H1 (cell line): ENCODE results near the gene MYO1F. TPM values are rescaled to one million over a fixed set of nuclear protein-coding genes. Genes with fewer than 3 reads are reported as not detected.

Experiments used
- KDM1A ChIP-seq: fragments of 200-600, 300-600 bp; sonication (generic); IDR thresholded peaks from 2 replicates; pipeline ENCODE4 v1.7.1; 2016; ENCODE audit warnings: mild to moderate bottlenecking, low read length, borderline replicate concordance
- POU5F1 ChIP-seq: IDR thresholded peaks from 2 replicates; pipeline ENCODE4 v1.6.1; 2011; ENCODE audit warnings: low read depth, mild to moderate bottlenecking, low read length, moderate library complexity
- SRF ChIP-seq: IDR thresholded peaks from 2 replicates; pipeline ENCODE4 v1.6.1; 2011; ENCODE audit warnings: mild to moderate bottlenecking, low read depth, low read length, moderate library complexity
- polyA plus RNA-seq, 7 experiments: library from polyadenylated mRNA; depleted of rRNA in 3 of 7; stranded (reverse) in 5 of 7; unstranded in 2 of 7; fragments of >200 nt in 5 of 7; fragments of 200-250 nt in 2 of 7; gene quantifications; 1 replicate in 5 of 7; 2 replicates in 1 of 7; 4 replicates in 1 of 7; pipeline versions ENCODE4 v1.2.1 to v1.2.3, GENCODE V29; 2011 to 2013; ENCODE audit warnings: missing spikeins in 2 of 7, mixed read lengths in 2 of 7
- total RNA-seq: library from RNA; stranded (reverse); fragmentation: NEBNext Ultra II Directional; extraction: Animal tissue kit (Norgen Biotek cat#: 25700); gene quantifications from 2 replicates; pipeline ENCODE4 v1.2.1, GENCODE V29; 2021

Gene MYO1F
- total and polyA plus RNA-seq, 2 of the 8 experiments (the other 6 are each of a cell fraction or from before 2014, with no cell fraction given): 1.4 to 4.6 TPM

- no peak for TF ChIP-seq POU5F1
- no peak; the same call in none of the 2 replicates for TF ChIP-seq KDM1A
- no peak for TF ChIP-seq SRF
Observed at GRCh38 chr19:8611877-8612806, 34.9 kb upstream of the MYO1F start (continued).
